Muscle layer of colon (tissue), 2 donors: ENCODE data around the gene RRP36.

Experiments used
- H3K27ac ChIP-seq: one replicate; pipeline ENCODE4 v1.7.0; 2013; ENCODE audit warnings: low read depth, mild to moderate bottlenecking, low read length, moderate library complexity
- H3K27me3 ChIP-seq, 2 donors: one replicate each; pipeline ENCODE4 v1.7.0; 2013; ENCODE audit warnings: low read length in 2 of 2, mild to moderate bottlenecking in 2 of 2; ENCODE audit not compliant: insufficient read depth in 2 of 2, control insufficient read depth in 1 of 2
- H3K36me3 ChIP-seq: one replicate; pipeline ENCODE4 v1.7.0; 2013; ENCODE audit warnings: mild to moderate bottlenecking, low read length; ENCODE audit not compliant: insufficient read depth
- H3K4me1 ChIP-seq: one replicate; pipeline ENCODE4 v1.7.0; 2013; ENCODE audit warnings: mild to moderate bottlenecking, low read length; ENCODE audit not compliant: insufficient read depth
- H3K4me3 ChIP-seq, 2 donors: one replicate each; pipeline ENCODE4 v1.7.0; 2013; ENCODE audit warnings: low read length in 2 of 2, low read depth in 1 of 2, mild to moderate bottlenecking in 1 of 2, moderate library complexity in 1 of 2
- H3K9ac ChIP-seq: one replicate; pipeline ENCODE4 v1.7.0; 2013; ENCODE audit warnings: low read length
- H3K9me3 ChIP-seq: one replicate; pipeline ENCODE4 v1.7.0; 2013; ENCODE audit warnings: mild to moderate bottlenecking, low read length
- donor health status: abdominal sarcoma.
- donor health status: Adenocarcinoma of cecum.

The RRP36 gene

DNA sequence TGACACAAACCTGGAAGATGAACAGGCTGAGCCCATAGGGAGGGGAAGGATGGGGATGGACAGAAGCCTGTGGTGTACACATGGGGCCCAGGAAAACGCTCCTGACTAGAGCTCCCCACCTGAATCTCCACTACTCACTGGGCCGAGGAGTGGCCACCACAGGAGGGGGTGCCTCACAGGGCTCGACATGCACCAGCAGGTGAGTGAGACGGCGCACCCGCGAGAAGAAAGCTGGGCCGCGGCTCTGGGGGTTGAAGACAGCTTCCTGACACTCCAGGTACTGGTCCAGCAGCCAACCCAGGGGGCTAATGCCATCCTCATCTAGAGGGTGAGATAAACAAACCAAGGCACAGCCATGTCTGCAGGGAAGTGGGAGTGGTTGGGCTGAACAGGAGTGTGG is 21.9 kb downstream of the RRP36 start:
- no peak overlapping the region for H3K9ac ChIP-seq
- no peaks in the 10 kb centered on the region for H3K4me1 ChIP-seq
- H3K27me3 ChIP-seq, result no peaks in the 10 kb centered on the region
- no peak overlapping the region for H3K4me3 ChIP-seq
- no peak overlapping the region for H3K27ac ChIP-seq
- H3K36me3 ChIP-seq, result peaks cover 28% of the 10 kb centered on the region
- H3K9me3 ChIP-seq, result no peaks in the 10 kb centered on the region

DNA sequence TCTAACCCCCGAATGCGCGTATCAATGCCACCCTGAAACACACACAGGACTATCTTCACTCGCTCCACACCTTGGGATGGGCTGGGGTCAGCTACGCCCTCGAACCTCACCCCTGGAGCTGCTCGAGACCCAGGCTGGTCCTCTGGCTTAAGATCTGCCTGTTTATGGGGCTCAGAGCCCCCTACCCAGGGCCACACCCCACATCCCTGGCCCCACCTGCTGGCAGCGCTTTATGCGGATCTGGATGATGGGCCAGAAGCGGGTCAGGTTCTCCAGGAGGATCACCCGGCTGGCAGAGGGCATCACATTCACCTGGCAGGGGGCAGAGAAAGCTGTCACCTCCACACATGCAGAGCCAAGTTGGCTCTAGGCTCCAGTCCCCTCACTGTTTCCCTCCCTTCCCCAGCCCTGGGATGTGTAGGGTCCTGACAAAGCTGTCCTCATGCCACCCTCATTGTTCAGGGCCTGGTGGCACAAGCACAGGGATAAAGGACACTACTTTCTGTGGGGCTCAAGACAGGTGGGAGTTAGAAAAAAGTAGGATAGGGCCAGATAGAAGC is 24.0 kb downstream of the RRP36 start:
- Histone ChIP-seq H3K27ac (no peak overlapping the region), H3K9me3 (no peaks in the 10 kb centered on the region), H3K4me3 (no peak overlapping the region), H3K36me3 (peaks cover 29% of the 10 kb centered on the region), H3K4me1 (no peaks in the 10 kb centered on the region), H3K9ac (no peak overlapping the region), H3K27me3 (no peaks in the 10 kb centered on the region)

DNA sequence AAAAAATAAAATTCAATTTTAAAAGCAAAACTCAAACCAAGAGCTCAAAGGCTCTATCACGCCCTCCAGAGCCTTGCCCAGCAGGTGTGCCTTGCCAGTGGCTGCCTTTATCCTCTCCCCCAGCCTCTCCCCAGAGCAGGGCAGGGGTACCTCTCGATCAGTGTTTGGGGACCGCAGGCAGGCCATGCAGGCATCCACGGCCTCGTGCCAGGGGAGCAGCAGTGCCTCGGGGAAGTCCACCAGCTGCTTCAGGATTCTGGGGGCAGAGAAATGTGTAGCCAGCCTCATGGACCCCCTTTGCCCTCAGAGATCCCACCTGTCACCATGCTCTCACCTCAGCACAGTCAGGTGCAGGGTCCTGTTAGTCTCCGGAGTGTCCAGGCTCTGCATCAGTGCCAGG is 26.6 kb downstream of the RRP36 start:
- Histone ChIP-seq H3K27me3 (no peaks in the 10 kb centered on the region), H3K36me3 (peaks cover 29% of the 10 kb centered on the region), H3K4me1 (peaks cover 8% of the 10 kb centered on the region), H3K9me3 (no peaks in the 10 kb centered on the region), H3K27ac (no peak overlapping the region), H3K4me3 (no peak overlapping the region), H3K9ac (no peak overlapping the region)

DNA sequence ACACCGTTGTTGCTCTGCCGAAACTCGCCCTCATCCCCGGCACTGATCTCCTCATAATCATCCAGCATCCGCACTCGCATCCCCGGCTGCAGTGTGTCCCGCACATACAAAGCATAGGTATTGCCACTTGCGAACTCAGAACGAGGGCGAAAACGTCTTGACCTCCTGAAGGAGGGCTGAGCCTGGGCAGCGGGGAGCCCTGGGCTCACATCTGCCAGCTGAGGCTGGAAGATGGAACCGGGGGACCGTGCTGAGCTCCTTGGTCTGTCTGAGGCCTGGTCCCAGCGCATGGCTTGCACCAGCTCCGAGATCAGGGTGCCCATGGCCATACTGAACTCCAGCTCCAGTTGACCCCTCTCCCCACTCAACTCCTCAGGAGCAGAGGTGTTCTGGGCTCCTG is 29.6 kb downstream of the RRP36 start:
- peaks cover 31% of the 10 kb centered on the region for H3K36me3 ChIP-seq
- H3K27ac ChIP-seq, result no peak overlapping the region
- no peaks in the 10 kb centered on the region for H3K27me3 ChIP-seq
- H3K9ac ChIP-seq, result no peak overlapping the region
- peaks cover 19% of the 10 kb centered on the region for H3K4me1 ChIP-seq
- no peak overlapping the region for H3K4me3 ChIP-seq
- H3K9me3 ChIP-seq, result no peaks in the 10 kb centered on the region

DNA sequence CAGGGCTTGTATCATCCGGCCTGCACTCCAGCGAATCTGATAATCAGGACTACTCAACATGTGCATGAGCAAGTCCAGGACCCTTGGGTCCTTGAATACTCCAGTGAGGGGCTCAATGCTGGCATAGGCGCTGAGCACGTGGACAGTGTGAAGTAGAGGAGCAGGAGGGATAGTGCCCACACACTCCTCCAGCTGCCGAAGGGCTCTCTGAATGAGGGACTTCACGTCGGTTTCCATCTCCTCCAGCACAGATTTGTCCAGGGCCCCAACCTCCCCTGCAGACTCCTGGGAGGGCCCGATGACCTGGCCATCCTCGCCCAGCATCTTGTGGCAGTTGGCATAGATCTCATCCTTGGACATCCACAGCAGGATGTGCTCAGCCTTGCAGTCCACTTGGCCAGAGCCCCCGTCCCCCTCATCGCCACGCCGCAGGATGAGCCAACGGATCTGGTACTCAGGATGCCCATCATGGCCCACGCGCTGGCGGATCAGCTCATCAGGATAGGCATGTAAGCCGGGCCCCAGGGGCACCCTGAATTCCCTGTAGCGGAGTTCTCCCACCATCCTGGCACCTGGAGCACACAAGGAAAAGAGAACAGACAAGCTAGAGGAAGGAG is 30.9 kb downstream of the RRP36 start:
- Histone ChIP-seq H3K27ac (peak overlapping the region; percentile 97), H3K4me3 (no peak overlapping the region), H3K27me3 (no peaks in the 10 kb centered on the region), H3K9me3 (no peaks in the 10 kb centered on the region), H3K36me3 (peaks cover 22% of the 10 kb centered on the region), H3K4me1 (peaks cover 19% of the 10 kb centered on the region), H3K9ac (no peak overlapping the region)

DNA sequence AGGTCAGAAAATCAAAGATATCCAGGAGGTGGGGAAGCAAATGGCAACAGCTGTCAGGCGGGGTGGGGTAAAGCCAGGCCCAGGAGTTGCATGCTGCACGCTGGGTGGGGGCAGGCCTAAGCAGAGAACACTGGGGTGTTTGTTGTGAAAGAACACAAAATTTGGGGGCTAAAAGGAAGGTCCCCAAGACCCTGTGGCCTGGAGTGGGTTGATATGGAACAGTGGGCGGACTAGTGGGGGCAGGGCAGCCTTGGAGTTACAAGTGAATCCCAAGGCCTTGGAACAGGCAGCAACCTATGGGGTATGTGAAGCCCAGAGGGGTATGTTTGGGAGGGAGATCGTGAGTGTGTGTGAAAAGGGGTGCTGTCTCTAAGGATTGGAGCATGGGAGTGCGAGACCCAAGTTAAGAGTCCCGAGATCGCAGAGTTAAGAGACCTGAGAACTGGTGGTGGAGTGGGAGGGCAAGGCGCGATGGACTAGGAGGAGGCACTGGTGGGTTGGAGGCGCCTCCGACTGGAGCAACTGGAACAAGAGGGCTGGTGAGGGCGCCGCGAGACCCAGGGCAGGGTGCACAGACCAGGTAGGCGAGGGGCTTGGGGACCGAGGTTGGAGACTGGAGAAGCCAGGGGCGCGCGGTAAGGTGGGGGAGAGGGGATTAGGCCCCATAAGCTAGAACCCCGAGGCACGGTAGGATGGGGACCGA is 31.6 kb downstream of the RRP36 start:
- Histone ChIP-seq H3K27me3 (no peaks in the 10 kb centered on the region), H3K9me3 (no peaks in the 10 kb centered on the region), H3K4me1 (peaks cover 22% of the 10 kb centered on the region), H3K36me3 (peaks cover 27% of the 10 kb centered on the region), H3K4me3 (peak overlapping the region; percentile 55 to 71), H3K27ac (peak overlapping the region; percentile 97), H3K9ac (peak overlapping the region; percentile 53)

DNA sequence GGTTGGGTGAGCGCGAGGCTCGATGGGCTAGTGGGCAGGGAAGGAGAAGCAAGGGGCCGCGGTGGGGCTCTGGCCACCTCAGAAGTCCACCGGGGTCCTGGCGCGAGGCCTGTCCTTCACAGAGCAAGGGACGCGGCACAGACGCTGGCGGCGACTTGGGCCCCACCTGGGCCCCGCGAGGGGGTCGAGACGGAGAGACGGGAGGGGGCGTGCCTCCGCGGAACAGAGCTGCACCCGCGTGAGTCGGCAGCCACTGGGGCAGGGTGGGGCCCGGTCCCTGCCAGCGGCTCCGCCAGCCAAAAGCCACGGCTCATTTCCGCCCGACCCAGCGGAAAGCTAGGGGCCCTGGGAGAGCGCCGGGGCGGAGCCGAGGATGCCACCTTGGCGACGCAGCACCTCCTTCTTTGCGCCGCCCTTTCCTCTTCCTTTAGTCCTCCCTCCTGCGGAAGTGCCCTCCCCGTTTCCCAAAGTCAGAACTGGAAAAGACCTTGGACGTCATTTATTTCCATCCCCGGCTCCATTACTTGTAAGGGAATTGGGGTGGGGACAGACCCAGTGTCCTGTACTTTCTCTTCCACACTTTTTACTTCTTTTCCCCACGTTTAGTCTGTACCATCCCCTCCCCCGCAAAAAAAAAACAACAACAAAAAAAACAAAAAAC is 32.3 kb downstream of the RRP36 start, which contains the start of gene CUL7:
CUL7 (minus strand) TSS at position 307 of the 661 bp plus-strand sequence. CDS start 1,063 bp downstream, outside the sequence.
- H3K4me3 ChIP-seq, result peak within 1 kb of the TSS; percentile 55 to 71
- H3K9ac ChIP-seq, result peak within 1 kb of the TSS; percentile 53
- H3K36me3 ChIP-seq, result peaks cover 31% of the 10 kb centered on the region
- no peaks in the 10 kb centered on the region for H3K27me3 ChIP-seq
- peaks cover 29% of the 10 kb centered on the region for H3K4me1 ChIP-seq
- H3K9me3 ChIP-seq, result no peaks in the 10 kb centered on the region
- peak within 1 kb of the TSS; percentile 97 for H3K27ac ChIP-seq

DNA sequence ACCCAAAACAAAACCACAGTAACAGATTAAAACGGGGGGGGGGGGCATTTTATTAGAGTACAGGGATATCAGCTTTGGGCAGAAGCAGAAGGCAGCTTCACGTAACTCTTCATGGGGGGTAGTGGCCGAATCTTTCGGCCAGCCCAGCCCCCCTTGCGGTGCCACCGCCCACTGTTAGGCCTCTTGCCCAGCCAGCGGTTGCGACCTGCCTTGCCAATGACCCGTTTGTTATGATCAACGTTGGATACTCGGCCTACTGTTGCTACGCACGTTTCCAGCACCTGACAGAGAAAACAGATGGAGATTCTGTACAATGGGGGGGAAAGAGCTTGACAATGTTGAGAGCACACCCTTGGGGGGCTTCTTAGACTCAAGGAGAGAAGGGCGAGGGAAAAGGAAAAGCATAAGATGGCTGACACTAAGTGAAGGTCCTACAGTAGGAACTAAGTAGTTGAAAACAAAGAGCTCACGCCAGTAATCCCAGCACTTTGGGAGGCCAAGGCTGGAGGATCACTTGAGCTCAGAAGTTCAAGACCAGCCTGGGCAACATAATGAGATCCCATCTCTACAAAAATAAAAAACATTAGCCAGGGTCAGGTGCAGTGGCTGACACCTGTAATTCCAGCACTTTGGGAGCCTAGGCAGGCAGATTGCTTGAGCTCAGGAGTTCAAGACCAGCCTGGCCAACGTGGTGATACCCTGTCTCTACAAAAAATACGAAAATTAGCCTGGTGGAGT is 33.0 kb downstream of the RRP36 start:
- Histone ChIP-seq H3K4me3 (peak overlapping the region; percentile 23 to 71), H3K4me1 (peaks cover 31% of the 10 kb centered on the region), H3K36me3 (peaks cover 27% of the 10 kb centered on the region), H3K27me3 (no peaks in the 10 kb centered on the region), H3K9me3 (no peaks in the 10 kb centered on the region), H3K27ac (peak overlapping the region; percentile 97), H3K9ac (peak overlapping the region; percentile 24)

DNA sequence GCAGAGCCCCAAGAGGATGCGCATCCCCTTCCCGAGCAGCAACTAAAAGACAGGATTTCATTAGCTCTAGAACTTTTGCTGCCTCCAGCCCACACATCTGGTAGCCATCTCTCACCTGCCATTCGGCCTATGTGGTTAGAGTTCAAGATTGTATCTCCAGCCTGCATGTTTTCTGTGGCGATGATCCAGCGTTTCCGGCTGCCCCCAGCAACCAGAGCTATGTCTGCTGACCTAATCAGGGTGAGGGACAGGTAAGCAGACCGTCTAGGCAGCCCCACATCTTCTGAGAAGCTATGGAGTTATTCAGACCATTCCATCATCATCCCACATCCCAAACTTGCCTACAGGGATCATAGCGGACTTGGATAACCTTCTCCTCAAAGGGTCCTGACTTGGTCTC is 34.5 kb downstream of the RRP36 start:
- Histone ChIP-seq H3K36me3 (peaks cover 19% of the 10 kb centered on the region), H3K4me3 (no peak overlapping the region), H3K27me3 (no peaks in the 10 kb centered on the region), H3K27ac (no peak overlapping the region), H3K9ac (no peak overlapping the region), H3K9me3 (no peaks in the 10 kb centered on the region), H3K4me1 (peaks cover 41% of the 10 kb centered on the region)

DNA sequence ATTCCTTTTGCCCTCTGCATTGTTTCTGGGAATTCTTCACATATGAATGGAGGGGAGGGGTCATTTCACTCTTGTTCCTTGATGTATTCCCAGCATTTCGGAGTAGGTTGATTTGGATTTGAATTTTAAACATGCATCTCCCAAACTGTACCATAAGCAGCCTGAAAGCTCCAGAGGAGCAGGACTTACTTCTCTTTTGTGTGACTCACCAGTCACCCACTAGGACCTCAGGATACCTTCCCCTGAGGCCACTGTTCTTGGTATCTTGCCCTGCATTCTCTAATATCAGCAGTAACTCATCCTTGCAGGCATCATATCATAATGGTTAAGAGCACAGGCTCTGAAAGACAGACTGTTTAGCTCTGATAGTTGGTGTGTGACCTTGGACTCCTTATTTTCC is 37.1 kb downstream of the RRP36 start:
- H3K27ac ChIP-seq, result peak overlapping the region; percentile 93
- no peaks in the 10 kb centered on the region for H3K27me3 ChIP-seq
- peaks cover 32% of the 10 kb centered on the region for H3K4me1 ChIP-seq
- peak overlapping the region; percentile 83 to 97 for H3K4me3 ChIP-seq
- H3K9me3 ChIP-seq, result no peaks in the 10 kb centered on the region
- H3K36me3 ChIP-seq, result peaks cover 19% of the 10 kb centered on the region
- H3K9ac ChIP-seq, result peak overlapping the region; percentile 82
